HepG2 (cell line): ENCODE measurements around the gene SEMA3B. TPM values are rescaled to one million over a fixed set of nuclear protein-coding genes. Genes with fewer than 3 reads are reported as not detected.

Source experiments
- ARHGAP35 ChIP-seq: sonication (generic); formaldehyde crosslinking; IDR thresholded peaks from 2 replicates; pipeline ENCODE4 v1.9.0; 2022; ENCODE audit warnings: mild to moderate bottlenecking, inconsistent platforms, moderate library complexity, missing genetic modification reagents, borderline replicate concordance
- GLI4 ChIP-seq: sonication (generic); formaldehyde crosslinking; IDR thresholded peaks from 2 replicates; pipeline ENCODE4 v1.5.1; 2020; ENCODE audit warnings: missing genetic modification reagents, mild to moderate bottlenecking, moderate library complexity, borderline replicate concordance
- MBNL3 ChIP-seq: fragments of 250-450 bp; sonication (Bioruptor Pico); conservative IDR thresholded peaks from 2 replicates; pipeline ENCODE4 v1.8.0; 2022; ENCODE audit warnings: mild to moderate bottlenecking, inconsistent platforms
- ZFP1 ChIP-seq: IDR thresholded peaks from 2 replicates; pipeline ENCODE4 v1.6.1; 2016
- ZNF230 ChIP-seq: sonication (generic); formaldehyde crosslinking; IDR thresholded peaks from 2 replicates; pipeline ENCODE4 v1.4.0; 2020; ENCODE audit warnings: mild to moderate bottlenecking, missing genetic modification reagents
- ZNF558 ChIP-seq: sonication (generic); formaldehyde crosslinking; IDR thresholded peaks from 2 replicates; pipeline ENCODE4 v1.9.0; 2022; ENCODE audit warnings: mild to moderate bottlenecking, missing genetic modification reagents, borderline replicate concordance
- polyA plus RNA-seq, 8 experiments: library from polyadenylated mRNA; depleted of rRNA in 3 of 8; stranded (reverse) in 7 of 8; unstranded in 1 of 8; fragments of >200 nt; fragmentation: Illumina TruSeq in 4 of 8; extraction: Trizol in 4 of 8; gene quantifications; 2 replicates each; pipeline versions ENCODE4 v1.2.1 to v1.2.3, GENCODE V29; 2011 to 2016; ENCODE audit warnings: low read depth in 4 of 8, missing spikeins in 1 of 8, mixed read lengths in 1 of 8; ENCODE audit not compliant: insufficient read depth in 1 of 8
- total RNA-seq, 5 experiments: library from RNA; depleted of rRNA; stranded (reverse); fragments of >200 nt; fragmentation: Illumina TruSeq; extraction: Trizol; gene quantifications; 2 replicates each; pipeline ENCODE4 v1.2.3, GENCODE V29; 2016; ENCODE audit warnings: low read depth in 1 of 5
- TF ChIP-seq, protein P1 (sequence below): sonication (generic); formaldehyde crosslinking; IDR thresholded peaks from 2 replicates; pipeline ENCODE4 v1.5.1; 2020; ENCODE audit warnings: mild to moderate bottlenecking, missing genetic modification reagents, moderate library complexity
- TF ChIP-seq, protein P2 (sequence below): sonication (generic); formaldehyde crosslinking; IDR thresholded peaks from 2 replicates; pipeline ENCODE4 v1.4.0; 2020; ENCODE audit warnings: missing genetic modification reagents
- TF ChIP-seq, protein P3 (sequence below): sonication (generic); formaldehyde crosslinking; IDR thresholded peaks from 2 replicates; pipeline ENCODE4 v1.4.0; 2020; ENCODE audit warnings: mild to moderate bottlenecking, missing genetic modification reagents, borderline replicate concordance
- TF ChIP-seq, protein P4 (sequence below): sonication (generic); formaldehyde crosslinking; IDR thresholded peaks from 2 replicates; pipeline ENCODE4 v1.5.0; 2020; ENCODE audit warnings: mild to moderate bottlenecking, missing genetic modification reagents
- TF ChIP-seq, protein P5 (sequence below): sonication (generic); formaldehyde crosslinking; IDR thresholded peaks from 2 replicates; pipeline ENCODE4 v1.4.0; 2020; ENCODE audit warnings: missing genetic modification reagents
- TF ChIP-seq, protein P6 (sequence below): conservative IDR thresholded peaks from 2 replicates; pipeline ENCODE4 v1.6.1; 2018; ENCODE audit warnings: missing genetic modification reagents

Gene SEMA3B
- total and polyA plus RNA-seq, 2 of the 13 experiments (the other 11 are each of a cell fraction or from before 2014, with no cell fraction given) = 93.2 to 158 TPM

DNA sequence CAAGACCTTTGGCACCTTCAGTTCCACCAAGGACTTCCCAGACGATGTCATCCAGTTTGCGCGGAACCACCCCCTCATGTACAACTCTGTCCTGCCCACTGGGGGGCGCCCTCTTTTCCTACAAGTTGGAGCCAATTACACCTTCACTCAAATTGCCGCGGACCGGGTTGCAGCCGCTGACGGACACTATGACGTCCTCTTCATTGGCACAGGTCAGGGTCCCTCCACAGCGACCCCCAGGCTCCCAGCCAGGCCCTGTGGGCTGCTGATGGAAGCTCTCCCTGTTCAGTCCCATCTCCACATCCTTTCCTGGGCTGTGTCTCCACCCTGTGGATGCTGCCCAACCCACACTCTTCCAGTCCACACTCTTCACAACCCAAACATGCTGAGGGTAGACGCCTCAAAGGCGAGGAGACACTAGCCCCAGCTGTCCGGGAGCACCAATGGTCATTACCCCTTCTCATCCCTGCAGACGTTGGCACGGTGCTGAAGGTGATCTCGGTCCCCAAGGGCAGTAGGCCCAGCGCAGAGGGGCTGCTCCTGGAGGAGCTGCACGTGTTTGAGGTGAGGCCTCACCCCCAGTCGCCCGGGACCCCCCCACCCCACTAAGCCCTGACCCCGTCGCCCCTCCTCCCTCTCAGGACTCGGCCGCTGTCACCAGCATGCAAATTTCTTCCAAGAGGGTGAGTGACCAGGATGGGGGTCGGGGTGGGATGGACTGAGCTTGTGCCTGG lies 5.6 kb downstream of the SEMA3B start (continued):
- TF ChIP-seq, protein P1, sequence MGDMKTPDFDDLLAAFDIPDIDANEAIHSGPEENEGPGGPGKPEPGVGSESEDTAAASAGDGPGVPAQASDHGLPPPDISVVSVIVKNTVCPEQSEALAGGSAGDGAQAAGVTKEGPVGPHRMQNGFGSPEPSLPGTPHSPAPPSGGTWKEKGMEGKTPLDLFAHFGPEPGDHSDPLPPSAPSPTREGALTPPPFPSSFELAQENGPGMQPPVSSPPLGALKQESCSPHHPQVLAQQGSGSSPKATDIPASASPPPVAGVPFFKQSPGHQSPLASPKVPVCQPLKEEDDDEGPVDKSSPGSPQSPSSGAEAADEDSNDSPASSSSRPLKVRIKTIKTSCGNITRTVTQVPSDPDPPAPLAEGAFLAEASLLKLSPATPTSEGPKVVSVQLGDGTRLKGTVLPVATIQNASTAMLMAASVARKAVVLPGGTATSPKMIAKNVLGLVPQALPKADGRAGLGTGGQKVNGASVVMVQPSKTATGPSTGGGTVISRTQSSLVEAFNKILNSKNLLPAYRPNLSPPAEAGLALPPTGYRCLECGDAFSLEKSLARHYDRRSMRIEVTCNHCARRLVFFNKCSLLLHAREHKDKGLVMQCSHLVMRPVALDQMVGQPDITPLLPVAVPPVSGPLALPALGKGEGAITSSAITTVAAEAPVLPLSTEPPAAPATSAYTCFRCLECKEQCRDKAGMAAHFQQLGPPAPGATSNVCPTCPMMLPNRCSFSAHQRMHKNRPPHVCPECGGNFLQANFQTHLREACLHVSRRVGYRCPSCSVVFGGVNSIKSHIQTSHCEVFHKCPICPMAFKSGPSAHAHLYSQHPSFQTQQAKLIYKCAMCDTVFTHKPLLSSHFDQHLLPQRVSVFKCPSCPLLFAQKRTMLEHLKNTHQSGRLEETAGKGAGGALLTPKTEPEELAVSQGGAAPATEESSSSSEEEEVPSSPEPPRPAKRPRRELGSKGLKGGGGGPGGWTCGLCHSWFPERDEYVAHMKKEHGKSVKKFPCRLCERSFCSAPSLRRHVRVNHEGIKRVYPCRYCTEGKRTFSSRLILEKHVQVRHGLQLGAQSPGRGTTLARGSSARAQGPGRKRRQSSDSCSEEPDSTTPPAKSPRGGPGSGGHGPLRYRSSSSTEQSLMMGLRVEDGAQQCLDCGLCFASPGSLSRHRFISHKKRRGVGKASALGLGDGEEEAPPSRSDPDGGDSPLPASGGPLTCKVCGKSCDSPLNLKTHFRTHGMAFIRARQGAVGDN (CRISPR knock-in tag) = peak; percentile 42
- TF ChIP-seq, protein P2, sequence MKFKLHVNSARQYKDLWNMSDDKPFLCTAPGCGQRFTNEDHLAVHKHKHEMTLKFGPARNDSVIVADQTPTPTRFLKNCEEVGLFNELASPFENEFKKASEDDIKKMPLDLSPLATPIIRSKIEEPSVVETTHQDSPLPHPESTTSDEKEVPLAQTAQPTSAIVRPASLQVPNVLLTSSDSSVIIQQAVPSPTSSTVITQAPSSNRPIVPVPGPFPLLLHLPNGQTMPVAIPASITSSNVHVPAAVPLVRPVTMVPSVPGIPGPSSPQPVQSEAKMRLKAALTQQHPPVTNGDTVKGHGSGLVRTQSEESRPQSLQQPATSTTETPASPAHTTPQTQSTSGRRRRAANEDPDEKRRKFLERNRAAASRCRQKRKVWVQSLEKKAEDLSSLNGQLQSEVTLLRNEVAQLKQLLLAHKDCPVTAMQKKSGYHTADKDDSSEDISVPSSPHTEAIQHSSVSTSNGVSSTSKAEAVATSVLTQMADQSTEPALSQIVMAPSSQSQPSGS (CRISPR knock-in tag) = peak; percentile 46; the same call in 1 of the 2 replicates
- no peak for TF ChIP-seq GLI4 (CRISPR knock-in tag)
- no peak for TF ChIP-seq ARHGAP35
- TF ChIP-seq, protein P3, sequence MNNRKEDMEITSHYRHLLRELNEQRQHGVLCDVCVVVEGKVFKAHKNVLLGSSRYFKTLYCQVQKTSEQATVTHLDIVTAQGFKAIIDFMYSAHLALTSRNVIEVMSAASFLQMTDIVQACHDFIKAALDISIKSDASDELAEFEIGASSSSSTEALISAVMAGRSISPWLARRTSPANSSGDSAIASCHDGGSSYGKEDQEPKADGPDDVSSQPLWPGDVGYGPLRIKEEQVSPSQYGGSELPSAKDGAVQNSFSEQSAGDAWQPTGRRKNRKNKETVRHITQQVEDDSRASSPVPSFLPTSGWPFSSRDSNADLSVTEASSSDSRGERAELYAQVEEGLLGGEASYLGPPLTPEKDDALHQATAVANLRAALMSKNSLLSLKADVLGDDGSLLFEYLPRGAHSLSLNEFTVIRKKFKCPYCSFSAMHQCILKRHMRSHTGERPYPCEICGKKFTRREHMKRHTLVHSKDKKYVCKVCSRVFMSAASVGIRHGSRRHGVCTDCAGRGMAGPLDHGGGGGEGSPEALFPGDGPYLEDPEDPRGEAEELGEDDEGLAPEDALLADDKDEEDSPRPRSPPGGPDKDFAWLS (CRISPR knock-in tag) = no peak
- no peak for TF ChIP-seq MBNL3 (CRISPR knock-in tag)
- TF ChIP-seq ZFP1 (CRISPR knock-in tag) = no peak
- TF ChIP-seq, protein P4, sequence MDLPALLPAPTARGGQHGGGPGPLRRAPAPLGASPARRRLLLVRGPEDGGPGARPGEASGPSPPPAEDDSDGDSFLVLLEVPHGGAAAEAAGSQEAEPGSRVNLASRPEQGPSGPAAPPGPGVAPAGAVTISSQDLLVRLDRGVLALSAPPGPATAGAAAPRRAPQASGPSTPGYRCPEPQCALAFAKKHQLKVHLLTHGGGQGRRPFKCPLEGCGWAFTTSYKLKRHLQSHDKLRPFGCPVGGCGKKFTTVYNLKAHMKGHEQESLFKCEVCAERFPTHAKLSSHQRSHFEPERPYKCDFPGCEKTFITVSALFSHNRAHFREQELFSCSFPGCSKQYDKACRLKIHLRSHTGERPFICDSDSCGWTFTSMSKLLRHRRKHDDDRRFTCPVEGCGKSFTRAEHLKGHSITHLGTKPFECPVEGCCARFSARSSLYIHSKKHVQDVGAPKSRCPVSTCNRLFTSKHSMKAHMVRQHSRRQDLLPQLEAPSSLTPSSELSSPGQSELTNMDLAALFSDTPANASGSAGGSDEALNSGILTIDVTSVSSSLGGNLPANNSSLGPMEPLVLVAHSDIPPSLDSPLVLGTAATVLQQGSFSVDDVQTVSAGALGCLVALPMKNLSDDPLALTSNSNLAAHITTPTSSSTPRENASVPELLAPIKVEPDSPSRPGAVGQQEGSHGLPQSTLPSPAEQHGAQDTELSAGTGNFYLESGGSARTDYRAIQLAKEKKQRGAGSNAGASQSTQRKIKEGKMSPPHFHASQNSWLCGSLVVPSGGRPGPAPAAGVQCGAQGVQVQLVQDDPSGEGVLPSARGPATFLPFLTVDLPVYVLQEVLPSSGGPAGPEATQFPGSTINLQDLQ (CRISPR knock-in tag) = no peak
- no peak for TF ChIP-seq ZNF558
- TF ChIP-seq ZNF230 (CRISPR knock-in tag) = no peak
- TF ChIP-seq, protein P5, sequence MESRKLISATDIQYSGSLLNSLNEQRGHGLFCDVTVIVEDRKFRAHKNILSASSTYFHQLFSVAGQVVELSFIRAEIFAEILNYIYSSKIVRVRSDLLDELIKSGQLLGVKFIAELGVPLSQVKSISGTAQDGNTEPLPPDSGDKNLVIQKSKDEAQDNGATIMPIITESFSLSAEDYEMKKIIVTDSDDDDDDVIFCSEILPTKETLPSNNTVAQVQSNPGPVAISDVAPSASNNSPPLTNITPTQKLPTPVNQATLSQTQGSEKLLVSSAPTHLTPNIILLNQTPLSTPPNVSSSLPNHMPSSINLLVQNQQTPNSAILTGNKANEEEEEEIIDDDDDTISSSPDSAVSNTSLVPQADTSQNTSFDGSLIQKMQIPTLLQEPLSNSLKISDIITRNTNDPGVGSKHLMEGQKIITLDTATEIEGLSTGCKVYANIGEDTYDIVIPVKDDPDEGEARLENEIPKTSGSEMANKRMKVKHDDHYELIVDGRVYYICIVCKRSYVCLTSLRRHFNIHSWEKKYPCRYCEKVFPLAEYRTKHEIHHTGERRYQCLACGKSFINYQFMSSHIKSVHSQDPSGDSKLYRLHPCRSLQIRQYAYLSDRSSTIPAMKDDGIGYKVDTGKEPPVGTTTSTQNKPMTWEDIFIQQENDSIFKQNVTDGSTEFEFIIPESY (CRISPR knock-in tag) = peak; percentile 97
- TF ChIP-seq, protein P6, sequence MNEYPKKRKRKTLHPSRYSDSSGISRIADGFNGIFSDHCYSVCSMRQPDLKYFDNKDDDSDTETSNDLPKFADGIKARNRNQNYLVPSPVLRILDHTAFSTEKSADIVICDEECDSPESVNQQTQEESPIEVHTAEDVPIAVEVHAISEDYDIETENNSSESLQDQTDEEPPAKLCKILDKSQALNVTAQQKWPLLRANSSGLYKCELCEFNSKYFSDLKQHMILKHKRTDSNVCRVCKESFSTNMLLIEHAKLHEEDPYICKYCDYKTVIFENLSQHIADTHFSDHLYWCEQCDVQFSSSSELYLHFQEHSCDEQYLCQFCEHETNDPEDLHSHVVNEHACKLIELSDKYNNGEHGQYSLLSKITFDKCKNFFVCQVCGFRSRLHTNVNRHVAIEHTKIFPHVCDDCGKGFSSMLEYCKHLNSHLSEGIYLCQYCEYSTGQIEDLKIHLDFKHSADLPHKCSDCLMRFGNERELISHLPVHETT = no peak
